Measurements from ENCODE around the gene PDE9A.

GRCh38 chr21:42760361-42760950 is 107.0 kb downstream of the PDE9A start:
- TF ChIP-seq CTCF (IDR thresholded peaks at IDR 0.05) (no peak), POLR2A (IDR thresholded peaks at IDR 0.05) (no peak)
